Left hindlimb (tissue), 1 donor: Measurements from ENCODE around the gene CPB1.

Experiments
- DNase-seq: peaks from one replicate; pipeline ENCODE4 v3.0.0-alpha.2; 2018

CPB1 gene

DNA sequence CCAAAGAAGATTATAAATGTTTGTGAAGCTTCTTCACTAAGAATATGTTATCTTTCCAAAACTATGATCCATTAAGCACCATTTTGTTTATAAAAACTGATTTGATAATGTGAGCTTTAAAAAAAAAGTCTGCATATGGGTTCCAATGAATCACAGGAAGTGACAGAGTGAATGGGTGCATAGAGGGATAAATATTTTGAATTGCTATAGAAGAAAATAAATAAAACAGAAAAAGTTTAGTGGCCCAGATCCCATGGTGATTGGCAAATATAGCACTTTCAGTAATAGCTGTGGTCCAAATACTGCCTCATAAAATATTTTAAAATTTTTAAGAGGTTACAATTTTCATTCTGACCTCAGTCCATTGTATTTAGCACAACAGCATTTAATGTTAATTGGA, 56.6 kb downstream of the CPB1 start:
- no peak for DNase-seq

DNA sequence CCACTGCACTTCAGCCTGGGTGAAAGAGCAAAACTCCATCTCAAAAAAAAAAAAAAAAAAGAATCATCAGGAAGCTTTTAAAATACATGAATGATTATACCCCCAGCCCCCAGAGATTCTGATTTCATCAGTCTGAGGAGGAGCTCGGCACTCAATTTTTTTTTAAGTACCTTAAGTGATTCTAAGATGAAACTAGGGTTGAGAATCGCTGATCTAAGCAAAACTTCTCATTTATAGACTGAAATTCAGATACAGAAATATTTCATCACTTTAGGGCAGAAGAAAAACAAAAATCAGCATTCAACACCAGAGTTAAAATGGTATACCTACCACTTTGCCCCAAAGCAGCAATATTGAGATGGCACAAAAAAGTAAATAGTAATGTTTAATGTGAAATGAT, 62.2 kb downstream of the CPB1 start:
- DNase-seq: no peak

DNA sequence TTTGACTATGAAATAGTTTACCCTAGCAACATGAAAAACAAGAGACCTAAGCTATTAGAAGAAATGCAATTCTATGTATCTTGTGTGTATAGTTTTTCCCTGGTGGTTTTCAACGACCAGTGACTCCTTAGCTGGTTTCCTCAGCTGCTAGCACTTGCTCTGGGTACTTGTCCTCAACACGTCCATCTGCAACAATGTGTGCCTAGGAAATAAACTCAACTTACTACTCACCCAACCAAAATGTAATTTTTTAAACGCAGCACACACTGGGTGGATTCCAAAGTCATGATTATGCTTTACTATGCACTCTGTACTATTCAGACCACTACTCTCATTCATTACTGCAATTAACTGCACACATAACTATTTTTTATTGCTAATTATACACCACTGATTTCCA, 68.5 kb downstream of the CPB1 start:
- no peak for DNase-seq

DNA sequence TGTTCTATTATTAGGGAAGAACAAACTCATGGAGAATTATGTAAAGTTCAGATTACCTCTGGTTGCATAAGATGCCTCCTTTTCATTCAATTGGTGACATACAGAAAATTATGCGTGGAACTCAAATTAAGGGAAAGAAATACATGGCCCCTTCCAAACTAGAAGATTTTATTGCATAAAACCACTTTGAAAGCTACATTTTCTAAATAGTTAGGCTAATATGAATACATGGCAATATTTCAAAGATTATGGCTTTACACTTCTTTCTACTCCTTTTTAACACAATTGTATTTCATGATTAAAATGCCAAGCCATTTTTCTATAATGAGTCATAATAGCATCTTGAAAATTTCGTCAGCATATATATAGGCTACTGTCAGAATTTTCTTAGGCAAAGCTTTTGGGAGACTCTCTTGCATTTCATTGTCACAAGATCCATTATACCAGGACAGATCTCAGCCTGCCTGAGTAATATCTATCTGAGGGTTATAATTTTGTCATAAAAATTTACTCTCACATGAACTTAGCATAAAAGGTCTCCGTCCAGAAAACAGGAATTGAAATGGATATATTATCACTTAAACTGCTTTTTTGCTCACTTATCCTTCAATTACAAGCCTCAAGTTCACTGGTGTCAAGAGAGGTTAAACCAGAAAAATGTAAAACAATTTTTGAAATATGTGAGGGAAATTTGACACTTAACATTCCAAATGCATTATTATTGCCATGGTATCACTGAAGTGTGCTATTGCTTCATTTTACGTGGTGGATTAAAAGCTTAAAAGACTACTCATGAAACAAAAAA, 74.6 kb downstream of the CPB1 start:
- DNase-seq: no peak

DNA sequence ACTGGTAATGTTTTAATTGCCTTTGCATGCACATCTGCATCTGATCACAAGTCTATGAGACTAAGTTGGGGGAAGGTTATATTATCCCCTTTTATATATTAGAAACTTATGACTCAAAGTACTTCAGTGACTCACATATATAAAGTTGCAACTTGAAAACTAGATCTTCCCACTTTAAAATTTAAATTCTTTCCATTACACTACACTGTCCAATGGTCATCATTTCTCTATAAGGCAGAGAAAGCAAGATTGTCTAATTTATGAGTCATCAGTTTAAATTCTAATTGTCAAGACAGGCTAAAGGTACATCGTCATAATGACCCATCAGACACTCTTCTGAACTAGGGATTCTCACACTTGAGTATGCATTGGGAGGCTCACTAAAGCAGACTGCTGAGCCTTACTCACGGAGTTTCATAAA, 75.4 kb downstream of the CPB1 start:
- no peak for DNase-seq

DNA sequence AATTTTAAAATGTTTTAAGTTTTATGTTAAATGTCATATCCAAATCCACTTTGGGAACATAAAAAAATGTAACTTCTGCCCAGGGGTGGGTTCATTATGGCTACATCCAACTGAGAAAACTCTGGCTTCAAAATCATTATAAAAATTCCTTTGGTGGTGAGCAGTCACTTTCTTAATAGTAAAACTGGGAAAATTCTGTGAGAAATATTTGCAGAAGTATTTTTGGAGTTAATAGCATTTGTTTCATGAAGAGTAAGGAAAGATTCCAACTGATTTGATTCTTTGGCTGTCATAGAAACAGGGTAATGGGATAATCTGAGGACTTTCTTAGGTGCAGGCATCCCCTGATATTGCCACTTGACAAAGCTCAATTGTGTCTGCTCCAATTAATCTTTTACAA, 76.3 kb downstream of the CPB1 start:
- no peak for DNase-seq

DNA sequence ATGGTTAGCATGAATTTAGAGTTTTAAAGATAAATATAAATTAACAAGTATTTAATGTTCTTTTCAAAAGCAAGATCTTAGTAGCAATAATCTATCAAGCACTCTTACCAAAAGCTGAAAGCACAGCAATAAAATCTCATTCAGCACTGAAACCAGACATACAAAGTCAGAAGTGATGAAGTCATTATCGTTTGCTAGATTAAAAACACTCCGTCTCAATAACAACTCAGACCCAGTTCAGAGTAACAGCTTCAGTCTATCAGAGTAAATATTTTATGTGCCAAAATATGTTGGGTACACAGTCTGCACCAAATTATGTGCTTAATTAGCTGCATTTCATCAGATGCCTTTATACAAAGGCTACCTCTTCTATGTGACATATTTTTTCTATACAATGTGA, 79.1 kb downstream of the CPB1 start:
- DNase-seq: no peak
